H9 (cell line): ENCODE measurements around the gene BRSK2. TPM values are rescaled to one million over a fixed set of nuclear protein-coding genes. Genes with fewer than 3 reads are reported as not detected.

Source experiments
- DNase-seq: peaks from one replicate; pipeline ENCODE4 v3.0.0-alpha.2; 2017
- H2AFZ ChIP-seq: one replicate; pipeline ENCODE4 v1.6.1; 2013; ENCODE audit warnings: mild to moderate bottlenecking, low read length, control low read depth, moderate library complexity
- H2AK5ac ChIP-seq: 2 replicates; pipeline ENCODE4 v1.6.1; 2013; ENCODE audit warnings: low read length, control low read depth, mixed read lengths; ENCODE audit not compliant: insufficient read length
- H2BK120ac ChIP-seq: one replicate; pipeline ENCODE4 v1.6.1; 2013; ENCODE audit warnings: low read depth, mild to moderate bottlenecking, low read length, control low read depth, inconsistent platforms; ENCODE audit not compliant: poor library complexity, severe bottlenecking
- H2BK12ac ChIP-seq: 2 replicates; pipeline ENCODE4 v1.6.1; 2013; ENCODE audit warnings: low read length, control low read depth, mixed read lengths, low read depth; ENCODE audit not compliant: insufficient read length
- H2BK15ac ChIP-seq: 2 replicates; pipeline ENCODE4 v1.6.1; 2013; ENCODE audit warnings: low read depth, low read length, control low read depth
- H2BK20ac ChIP-seq: one replicate; pipeline ENCODE4 v1.6.1; 2013; ENCODE audit warnings: low read depth, mild to moderate bottlenecking, low read length, control low read depth, inconsistent platforms; ENCODE audit not compliant: poor library complexity, severe bottlenecking
- H2BK5ac ChIP-seq: 2 replicates; pipeline ENCODE4 v1.6.1; 2013; ENCODE audit warnings: low read length, control low read depth, mixed read lengths; ENCODE audit not compliant: insufficient read length
- H3K14ac ChIP-seq: 2 replicates; pipeline ENCODE4 v1.6.1; 2013; ENCODE audit warnings: low read length, control low read depth; ENCODE audit not compliant: insufficient read depth
- H3K18ac ChIP-seq: 2 replicates; pipeline ENCODE4 v1.6.1; 2013; ENCODE audit warnings: low read depth, mild to moderate bottlenecking, mixed read lengths, low read length, control low read depth; ENCODE audit not compliant: insufficient read length
- H3K23ac ChIP-seq: 2 replicates; pipeline ENCODE4 v1.6.1; 2013; ENCODE audit warnings: low read length, control low read depth, mixed read lengths, low read depth; ENCODE audit not compliant: insufficient read length
- H3K23me2 ChIP-seq: 2 replicates; pipeline ENCODE4 v1.6.1; 2013; ENCODE audit warnings: low read depth, mild to moderate bottlenecking, mixed read lengths, low read length, control low read depth; ENCODE audit not compliant: insufficient read length, poor library complexity, severe bottlenecking
- H3K27ac ChIP-seq: 2 replicates; pipeline ENCODE4 v1.5.1; 2013; ENCODE audit warnings: low read length, control low read depth, mixed read lengths, low read depth; ENCODE audit not compliant: insufficient read length
- H3K27me3 ChIP-seq: 2 replicates; pipeline ENCODE4 v1.6.1; 2013; ENCODE audit warnings: low read length, control low read depth, inconsistent platforms; ENCODE audit not compliant: insufficient read depth
- H3K4ac ChIP-seq: 2 replicates; pipeline ENCODE4 v1.6.1; 2013; ENCODE audit warnings: low read depth, mild to moderate bottlenecking, control low read depth, inconsistent platforms, low read length, moderate library complexity
- H3K4me1 ChIP-seq: 2 replicates; pipeline ENCODE4 v1.6.1; 2013; ENCODE audit warnings: low read length, control low read depth, inconsistent platforms; ENCODE audit not compliant: insufficient read depth
- H3K4me2 ChIP-seq: 2 replicates; pipeline ENCODE4 v1.6.1; 2013; ENCODE audit warnings: low read length, control low read depth, mixed read lengths; ENCODE audit not compliant: insufficient read length, insufficient read depth
- H3K56ac ChIP-seq: 2 replicates; pipeline ENCODE4 v1.6.1; 2013; ENCODE audit warnings: low read depth, mild to moderate bottlenecking, mixed read lengths, low read length, control low read depth; ENCODE audit not compliant: insufficient read length
- H3K79me1 ChIP-seq: 2 replicates; pipeline ENCODE4 v1.6.1; 2013; ENCODE audit warnings: low read depth, mild to moderate bottlenecking, moderate library complexity, low read length, control low read depth, inconsistent platforms; ENCODE audit not compliant: insufficient read depth, poor library complexity, severe bottlenecking
- H3K79me2 ChIP-seq: 2 replicates; pipeline ENCODE4 v1.6.1; 2013; ENCODE audit warnings: low read length, control low read depth, inconsistent platforms; ENCODE audit not compliant: insufficient read depth
- H3K9ac ChIP-seq: 2 replicates; pipeline ENCODE4 v1.6.1; 2013; ENCODE audit warnings: low read length, control low read depth, mixed read lengths; ENCODE audit not compliant: insufficient read length; ENCODE audit errors: extremely low read depth
- H3K9me3 ChIP-seq: one replicate; pipeline ENCODE4 v1.6.1; 2013; ENCODE audit warnings: low read depth, low read length, inconsistent platforms; ENCODE audit not compliant: control insufficient read depth
- H3T11ph ChIP-seq: one replicate; pipeline ENCODE4 v1.6.1; 2013; ENCODE audit warnings: mild to moderate bottlenecking, low read length, control low read depth, inconsistent platforms
- H4K20me1 ChIP-seq: one replicate; pipeline ENCODE4 v1.6.1; 2013; ENCODE audit not compliant: control insufficient read depth, insufficient read length, insufficient read depth
- H4K5ac ChIP-seq: 2 replicates; pipeline ENCODE4 v1.6.1; 2013; ENCODE audit warnings: low read depth, mild to moderate bottlenecking, mixed read lengths, low read length, control low read depth; ENCODE audit not compliant: insufficient read length
- H4K8ac ChIP-seq: replicated peaks from 2 replicates; pipeline ENCODE4 v1.6.1; 2013; ENCODE audit warnings: low read length, control low read depth, mixed read lengths, low read depth; ENCODE audit not compliant: insufficient read length
- H4K91ac ChIP-seq: 2 replicates; pipeline ENCODE4 v1.6.1; 2013; ENCODE audit warnings: low read depth, mild to moderate bottlenecking, moderate library complexity, mixed read lengths, low read length, control low read depth; ENCODE audit not compliant: insufficient read length
- H3K27ac Mint-ChIP-seq, 3 experiments: 2 replicates in 2 of 3; 3 replicates in 1 of 3; pipeline ENCODE4 v1.8.0; 2020 to 2021; ENCODE audit warnings: mixed read lengths in 3 of 3, mild to moderate bottlenecking in 1 of 3, moderate library complexity in 1 of 3
- H3K27me3 Mint-ChIP-seq: 2 replicates; pipeline ENCODE4 v1.8.0; 2021; ENCODE audit warnings: low read depth, mild to moderate bottlenecking, moderate library complexity, mixed read lengths
- H3K36me3 Mint-ChIP-seq, 3 experiments: 2 replicates in 2 of 3; 3 replicates in 1 of 3; pipeline ENCODE4 v1.8.0; 2020 to 2021; ENCODE audit warnings: low read depth in 3 of 3, mixed read lengths in 3 of 3; ENCODE audit not compliant: insufficient read depth in 1 of 3
- H3K4me1 Mint-ChIP-seq, 2 experiments: 2 replicates each; pipeline ENCODE4 v1.8.0; 2020; ENCODE audit warnings: mixed read lengths in 2 of 2
- H3K4me3 Mint-ChIP-seq, 2 experiments: 2 replicates in 1 of 2; 3 replicates in 1 of 2; pipeline ENCODE4 v1.8.0; 2020 to 2021; ENCODE audit warnings: mild to moderate bottlenecking in 2 of 2, mixed read lengths in 2 of 2, moderate library complexity in 1 of 2
- H3K9me3 Mint-ChIP-seq, 2 experiments: 2 replicates in 1 of 2; 3 replicates in 1 of 2; pipeline ENCODE4 v1.8.0; 2020; ENCODE audit warnings: mild to moderate bottlenecking in 2 of 2, mixed read lengths in 2 of 2, moderate library complexity in 1 of 2
- WGBS: extraction: QIAGEN DNeasy Blood & Tissue Kit; methylation state at CpG from one replicate; pipeline ENCODE4 v1.1.7; 2013; ENCODE audit warnings: missing lambda C conversion rate, low lambda C conversion rate, mixed read lengths; ENCODE audit not compliant: insufficient read length; ENCODE audit errors: extremely low coverage; 5-methylcytosine and 5-hydroxymethylcytosine counted together
- total RNA-seq: library from RNA; stranded (reverse); gene quantifications from 2 replicates; pipeline ENCODE4 v1.2.1, GENCODE V29; 2021
- TF ChIP-seq, protein P1 (sequence below): fragments of 200-600 bp; sonication (generic); conservative IDR thresholded peaks from 3 replicates; pipeline ENCODE4 v1.8.0; 2021; ENCODE audit warnings: antibody characterized with exemption, mild to moderate bottlenecking

Gene BRSK2
- total RNA-seq, 1 experiment from 2014 or later, result 28.4 TPM

DNA sequence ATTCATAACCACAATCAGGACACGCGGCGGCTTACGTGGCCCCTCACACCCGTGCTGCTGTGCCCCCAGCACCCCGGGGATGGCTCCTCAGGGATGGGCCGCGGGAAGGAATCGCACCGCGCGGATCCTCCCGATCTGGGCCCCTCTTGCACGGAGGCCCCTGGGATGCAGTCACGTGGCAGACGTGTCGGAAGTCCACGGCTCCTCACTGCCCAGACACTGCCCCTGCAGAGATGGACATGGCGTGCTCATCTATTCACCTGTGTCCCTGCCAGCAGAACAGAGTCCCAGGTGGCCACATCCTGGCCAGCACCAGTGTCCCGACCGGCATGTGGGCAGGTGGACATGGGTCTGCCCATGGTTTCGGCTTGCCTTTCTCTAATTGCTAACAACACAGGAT lies 84.1 kb downstream of the BRSK2 start:
- Mint-ChIP-seq H3K4me3 (no peak overlapping the region), H3K27me3 (peaks cover 1% of the 10 kb centered on the region; the same call in 1 of the 2 replicates), H3K4me1 (peaks cover 0 to 3% of the 10 kb centered on the region in 2 experiments; a peak in 1 of 4 replicates), H3K27ac (no peak overlapping the region), H3K36me3 (peaks cover 0 to 7% (median 2%) of the 10 kb centered on the region in 3 experiments; a peak in 4 of 7 replicates), H3K9me3 (no peaks in the 10 kb centered on the region)
- no peak for DNase-seq
- TF ChIP-seq, protein P1, sequence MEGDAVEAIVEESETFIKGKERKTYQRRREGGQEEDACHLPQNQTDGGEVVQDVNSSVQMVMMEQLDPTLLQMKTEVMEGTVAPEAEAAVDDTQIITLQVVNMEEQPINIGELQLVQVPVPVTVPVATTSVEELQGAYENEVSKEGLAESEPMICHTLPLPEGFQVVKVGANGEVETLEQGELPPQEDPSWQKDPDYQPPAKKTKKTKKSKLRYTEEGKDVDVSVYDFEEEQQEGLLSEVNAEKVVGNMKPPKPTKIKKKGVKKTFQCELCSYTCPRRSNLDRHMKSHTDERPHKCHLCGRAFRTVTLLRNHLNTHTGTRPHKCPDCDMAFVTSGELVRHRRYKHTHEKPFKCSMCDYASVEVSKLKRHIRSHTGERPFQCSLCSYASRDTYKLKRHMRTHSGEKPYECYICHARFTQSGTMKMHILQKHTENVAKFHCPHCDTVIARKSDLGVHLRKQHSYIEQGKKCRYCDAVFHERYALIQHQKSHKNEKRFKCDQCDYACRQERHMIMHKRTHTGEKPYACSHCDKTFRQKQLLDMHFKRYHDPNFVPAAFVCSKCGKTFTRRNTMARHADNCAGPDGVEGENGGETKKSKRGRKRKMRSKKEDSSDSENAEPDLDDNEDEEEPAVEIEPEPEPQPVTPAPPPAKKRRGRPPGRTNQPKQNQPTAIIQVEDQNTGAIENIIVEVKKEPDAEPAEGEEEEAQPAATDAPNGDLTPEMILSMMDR, result no peak
- no peak overlapping the region for H2BK12ac ChIP-seq
- no peak overlapping the region for H3K14ac ChIP-seq
- H3K27me3 ChIP-seq, result no peaks in the 10 kb centered on the region
- no peak overlapping the region for H2BK5ac ChIP-seq
- no peak overlapping the region for H4K5ac ChIP-seq
- H3K4me2 ChIP-seq, result no peak overlapping the region
- H3K56ac ChIP-seq, result no peak overlapping the region
- H2BK20ac ChIP-seq, result no peak overlapping the region
- no peak overlapping the region for H2BK120ac ChIP-seq
- no peak overlapping the region for H2AFZ ChIP-seq
- no peak overlapping the region for H3K4ac ChIP-seq
- H3K4me1 ChIP-seq, result no peaks in the 10 kb centered on the region
- no peak overlapping the region for H2BK15ac ChIP-seq
- H3K18ac ChIP-seq, result no peak overlapping the region
- H2AK5ac ChIP-seq, result no peak overlapping the region
- no peak overlapping the region for H3K9ac ChIP-seq
- no peak overlapping the region for H3K23ac ChIP-seq
- H3K79me2 ChIP-seq, result no peaks in the 10 kb centered on the region
- H3K9me3 ChIP-seq, result no peaks in the 10 kb centered on the region
- no peak overlapping the region for H3K27ac ChIP-seq
- H4K91ac ChIP-seq, result no peak overlapping the region
- H3K23me2 ChIP-seq, result no peaks in the 10 kb centered on the region
- WGBS, result no CpG with 5 or more reads among the region's 22 CpGs
- H4K8ac ChIP-seq, result no peak overlapping the region
- H4K20me1 ChIP-seq, result no peaks in the 10 kb centered on the region
- no peak overlapping the region for H3T11ph ChIP-seq
- H3K79me1 ChIP-seq, result no peaks in the 10 kb centered on the region
